HepG2 (cell line): ENCODE measurements around the gene C4orf36. TPM values are rescaled to one million over a fixed set of nuclear protein-coding genes. Genes with fewer than 3 reads are reported as not detected.

Experiments used
- CBX5 ChIP-seq: sonication (generic); formaldehyde crosslinking; IDR thresholded peaks from 2 replicates; pipeline ENCODE4 v1.4.0; 2020; ENCODE audit warnings: missing genetic modification reagents, borderline replicate concordance
- HES4 ChIP-seq: sonication (generic); formaldehyde crosslinking; IDR thresholded peaks from 2 replicates; pipeline ENCODE4 v1.9.0; 2021; ENCODE audit warnings: mild to moderate bottlenecking, missing genetic modification reagents, borderline replicate concordance
- KDM2A ChIP-seq: sonication (generic); formaldehyde crosslinking; IDR thresholded peaks from 2 replicates; pipeline ENCODE4 v1.4.0; 2020; ENCODE audit warnings: low read depth, missing genetic modification reagents, borderline replicate concordance
- PBX3 ChIP-seq: sonication (generic); formaldehyde crosslinking; IDR thresholded peaks from 2 replicates; pipeline ENCODE4 v1.8.1; 2023; ENCODE audit warnings: missing genetic modification reagents, inconsistent platforms, borderline replicate concordance
- PHF21A ChIP-seq: sonication (generic); formaldehyde crosslinking; IDR thresholded peaks from 2 replicates; pipeline ENCODE4 v1.5.0; 2020; ENCODE audit warnings: mild to moderate bottlenecking, missing genetic modification reagents
- SALL1 ChIP-seq: sonication (generic); formaldehyde crosslinking; IDR thresholded peaks from 2 replicates; pipeline ENCODE4 v1.8.0; 2022; ENCODE audit warnings: mild to moderate bottlenecking, missing genetic modification reagents
- SP4 ChIP-seq: sonication (generic); formaldehyde crosslinking; IDR thresholded peaks from 2 replicates; pipeline ENCODE4 v1.8.1; 2023; ENCODE audit warnings: mild to moderate bottlenecking, missing genetic modification reagents
- THAP11 ChIP-seq: IDR thresholded peaks from 2 replicates; pipeline ENCODE4 v1.6.1; 2016; ENCODE audit warnings: missing biosample characterization, missing genetic modification reagents
- TOE1 ChIP-seq: sonication (generic); formaldehyde crosslinking; IDR thresholded peaks from 2 replicates; pipeline ENCODE4 v1.4.0; 2020; ENCODE audit warnings: mild to moderate bottlenecking, missing genetic modification reagents
- ZBED4 ChIP-seq: sonication (generic); formaldehyde crosslinking; IDR thresholded peaks from 2 replicates; pipeline ENCODE4 v1.4.0; 2020; ENCODE audit warnings: missing genetic modification reagents, borderline replicate concordance
- ZFY ChIP-seq: sonication (generic); formaldehyde crosslinking; IDR thresholded peaks from 2 replicates; pipeline ENCODE4 v1.4.0; 2020; ENCODE audit warnings: missing genetic modification reagents
- ZNF280D ChIP-seq: sonication (generic); formaldehyde crosslinking; IDR thresholded peaks from 2 replicates; pipeline ENCODE4 v1.5.1; 2020; ENCODE audit warnings: mild to moderate bottlenecking, missing genetic modification reagents
- ZNF589 ChIP-seq: sonication (generic); formaldehyde crosslinking; conservative IDR thresholded peaks from 2 replicates; pipeline ENCODE4 v1.8.0; 2022; ENCODE audit warnings: mild to moderate bottlenecking, moderate library complexity, missing genetic modification reagents
- ZNF83 ChIP-seq: sonication (generic); formaldehyde crosslinking; IDR thresholded peaks from 2 replicates; pipeline ENCODE4 v1.4.0; 2020; ENCODE audit warnings: missing genetic modification reagents, mild to moderate bottlenecking, borderline replicate concordance
- polyA plus RNA-seq, 8 experiments: library from polyadenylated mRNA; depleted of rRNA in 3 of 8; stranded (reverse) in 7 of 8; unstranded in 1 of 8; fragments of >200 nt; fragmentation: Illumina TruSeq in 4 of 8; extraction: Trizol in 4 of 8; gene quantifications; 2 replicates each; pipeline versions ENCODE4 v1.2.1 to v1.2.3, GENCODE V29; 2011 to 2016; ENCODE audit warnings: low read depth in 4 of 8, missing spikeins in 1 of 8, mixed read lengths in 1 of 8; ENCODE audit not compliant: insufficient read depth in 1 of 8
- total RNA-seq, 5 experiments: library from RNA; depleted of rRNA; stranded (reverse); fragments of >200 nt; fragmentation: Illumina TruSeq; extraction: Trizol; gene quantifications; 2 replicates each; pipeline ENCODE4 v1.2.3, GENCODE V29; 2016; ENCODE audit warnings: low read depth in 1 of 5
- TF ChIP-seq, protein P1 (sequence below): sonication (generic); formaldehyde crosslinking; IDR thresholded peaks from 2 replicates; pipeline ENCODE4 v1.8.1; 2023; ENCODE audit warnings: missing genetic modification reagents, mild to moderate bottlenecking, borderline replicate concordance
- TF ChIP-seq, protein P2 (sequence below): sonication (generic); formaldehyde crosslinking; IDR thresholded peaks from 2 replicates; pipeline ENCODE4 v1.5.0; 2020; ENCODE audit warnings: mild to moderate bottlenecking, missing genetic modification reagents

C4orf36 gene
- total and polyA plus RNA-seq, 2 of the 13 experiments (the other 11 are each of a cell fraction or from before 2014, with no cell fraction given): 0.63 TPM; not detected in 1

DNA sequence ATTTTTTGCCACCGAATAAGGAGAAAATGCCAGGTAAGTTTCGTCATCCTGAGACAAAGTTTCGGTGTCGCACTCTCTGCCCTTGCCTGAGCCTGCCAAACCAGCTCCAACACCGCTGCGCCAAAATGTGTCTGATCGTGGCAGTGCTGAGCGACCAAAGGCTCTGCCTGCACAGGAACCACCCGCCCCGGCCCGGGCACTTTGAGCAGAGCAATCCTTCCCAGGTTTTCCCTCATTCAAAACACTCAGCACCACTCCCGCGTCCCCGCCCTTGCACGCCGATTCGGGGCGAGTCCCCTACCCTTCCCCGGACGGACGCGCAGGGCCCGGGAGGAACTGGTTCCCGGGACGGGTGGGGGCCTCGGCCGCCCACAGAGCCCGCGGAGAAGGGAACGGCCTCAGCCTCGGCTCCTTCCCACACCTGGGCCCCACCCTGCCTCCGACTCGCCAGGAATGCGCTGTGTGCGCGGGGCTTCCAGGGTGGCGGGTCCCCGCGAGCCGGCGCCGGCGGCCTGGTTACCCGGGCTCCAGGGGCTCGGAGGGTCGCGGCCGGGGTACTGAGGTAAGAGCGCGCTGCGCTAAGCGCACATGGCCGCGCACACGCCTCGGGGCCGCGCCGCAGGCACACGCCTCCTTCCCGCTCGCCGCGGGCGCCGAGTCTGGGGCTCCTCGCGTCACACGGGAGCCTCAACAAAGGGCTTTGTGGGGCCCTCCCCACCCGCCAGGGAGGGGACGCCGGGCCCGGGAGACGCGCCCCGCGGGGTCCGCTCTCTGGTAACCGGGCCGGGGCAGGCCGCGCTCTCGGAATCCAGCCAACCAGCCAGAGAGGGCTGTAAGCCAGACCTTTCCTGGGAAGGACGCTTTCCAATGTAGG, at the start of gene C4orf36 (continued):
- TF ChIP-seq ZBED4 (CRISPR knock-in tag) (no peak), ZFY (peak; percentile 69), ZNF589 (CRISPR knock-in tag) (0 out of 2 replicates have a peak, but pooled peaks have one; percentile 55), KDM2A (CRISPR knock-in tag) (peak; percentile 68), HES4 (peak; percentile 52; the same call in 1 of the 2 replicates), ZNF280D (CRISPR knock-in tag) (no peak), PBX3 (CRISPR knock-in tag) (no peak), THAP11 (CRISPR knock-in tag) (peak; percentile 11; the same call in 1 of the 2 replicates), SALL1 (peak; percentile 52; the same call in 1 of the 2 replicates), ZNF83 (peak; percentile 35; the same call in 1 of the 2 replicates), CBX5 (CRISPR knock-in tag) (0 out of 2 replicates have a peak, but pooled peaks have one; percentile 22), TOE1 (CRISPR knock-in tag) (no peak), SP4 (CRISPR knock-in tag) (0 out of 2 replicates have a peak, but pooled peaks have one; percentile 9), PHF21A (no peak)
- TF ChIP-seq, protein P1, sequence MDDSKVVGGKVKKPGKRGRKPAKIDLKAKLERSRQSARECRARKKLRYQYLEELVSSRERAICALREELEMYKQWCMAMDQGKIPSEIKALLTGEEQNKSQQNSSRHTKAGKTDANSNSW (CRISPR knock-in tag): no peak
- TF ChIP-seq, protein P2, sequence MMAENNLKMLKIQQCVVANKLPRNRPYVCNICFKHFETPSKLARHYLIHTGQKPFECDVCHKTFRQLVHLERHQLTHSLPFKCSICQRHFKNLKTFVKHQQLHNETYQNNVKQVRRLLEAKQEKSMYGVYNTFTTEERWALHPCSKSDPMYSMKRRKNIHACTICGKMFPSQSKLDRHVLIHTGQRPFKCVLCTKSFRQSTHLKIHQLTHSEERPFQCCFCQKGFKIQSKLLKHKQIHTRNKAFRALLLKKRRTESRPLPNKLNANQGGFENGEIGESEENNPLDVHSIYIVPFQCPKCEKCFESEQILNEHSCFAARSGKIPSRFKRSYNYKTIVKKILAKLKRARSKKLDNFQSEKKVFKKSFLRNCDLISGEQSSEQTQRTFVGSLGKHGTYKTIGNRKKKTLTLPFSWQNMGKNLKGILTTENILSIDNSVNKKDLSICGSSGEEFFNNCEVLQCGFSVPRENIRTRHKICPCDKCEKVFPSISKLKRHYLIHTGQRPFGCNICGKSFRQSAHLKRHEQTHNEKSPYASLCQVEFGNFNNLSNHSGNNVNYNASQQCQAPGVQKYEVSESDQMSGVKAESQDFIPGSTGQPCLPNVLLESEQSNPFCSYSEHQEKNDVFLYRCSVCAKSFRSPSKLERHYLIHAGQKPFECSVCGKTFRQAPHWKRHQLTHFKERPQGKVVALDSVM (CRISPR knock-in tag): 0 out of 2 replicates have a peak, but pooled peaks have one; percentile 26
